ENCODE data around the gene SNX8.

SNX8 gene

GRCh38 chr7:2299131-2299829 is 15.0 kb downstream of the SNX8 start:
- H3K27ac ChIP-seq = no peak overlapping the region
- TF ChIP-seq CTCF (conservative IDR thresholded peaks at IDR 0.05) = no peak

DNA sequence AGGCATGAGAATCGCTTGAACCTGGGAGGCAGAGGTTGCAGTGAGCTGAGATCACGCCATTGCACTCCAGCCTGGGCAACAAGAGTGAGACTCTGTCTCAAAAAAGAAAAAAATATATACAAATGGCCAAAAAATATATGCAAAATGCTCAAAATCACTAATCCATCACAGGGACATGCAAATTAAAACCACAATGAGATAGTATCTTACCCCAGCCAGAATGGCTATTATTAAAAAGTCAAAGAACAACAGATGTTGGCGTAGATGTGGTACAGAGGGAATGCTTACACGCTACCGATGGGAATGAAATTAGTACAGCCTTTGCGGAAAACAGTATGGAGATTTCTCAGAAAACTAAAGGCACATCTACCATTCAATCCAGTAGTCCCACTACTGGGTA is 17.4 kb downstream of the SNX8 start:
- no peak for TF ChIP-seq CTCF (conservative IDR thresholded peaks at IDR 0.05)
- H3K27ac ChIP-seq = no peak overlapping the region

- H3K27ac ChIP-seq = no peak overlapping the region
- TF ChIP-seq CTCF (conservative IDR thresholded peaks at IDR 0.05) = no peak
These were observed 18.2 kb downstream of the SNX8 start for GRCh38 chr7:2295936-2296620.

GRCh38 chr7:2290877-2291276 is 23.4 kb downstream of the SNX8 start:
- no peak for TF ChIP-seq CTCF (conservative IDR thresholded peaks at IDR 0.05)
- no peak overlapping the region for H3K27ac ChIP-seq

GRCh38 chr7:2289621-2290020 is 24.6 kb downstream of the SNX8 start:
- no peak for TF ChIP-seq CTCF (conservative IDR thresholded peaks at IDR 0.05)
- H3K27ac ChIP-seq = no peak overlapping the region

DNA sequence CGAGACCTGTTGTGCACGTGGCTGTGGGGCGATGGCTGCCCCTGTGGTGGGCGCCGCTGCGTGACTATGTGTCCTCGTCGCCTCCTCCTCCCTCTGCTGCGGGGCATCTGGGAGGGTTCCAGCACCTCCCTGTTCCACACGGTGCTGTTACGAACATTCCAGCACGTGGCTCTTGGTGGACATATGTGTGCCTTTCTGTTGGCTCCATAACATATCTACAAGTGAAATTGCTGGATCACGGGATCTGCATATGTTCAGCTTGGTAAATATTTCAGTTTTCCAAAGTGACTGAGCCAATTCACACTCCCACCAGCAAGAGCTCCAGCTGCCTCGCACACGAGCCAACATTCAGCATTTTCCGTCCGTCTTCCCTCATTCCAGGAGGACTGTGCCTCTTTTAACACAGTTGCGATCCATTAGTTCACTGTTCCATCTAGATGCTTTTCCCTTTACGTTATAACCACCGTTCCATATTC is 25.1 kb downstream of the SNX8 start:
- H3K27ac ChIP-seq = no peak overlapping the region
- TF ChIP-seq CTCF (conservative IDR thresholded peaks at IDR 0.05) = no peak

GRCh38 chr7:2288503-2288902 is 25.7 kb downstream of the SNX8 start:
- no peak for TF ChIP-seq CTCF (conservative IDR thresholded peaks at IDR 0.05)
- H3K27ac ChIP-seq = no peak overlapping the region
